Endodermal cell (in vitro differentiated cells): ENCODE results near the gene FXR2. TPM values are rescaled to one million over a fixed set of nuclear protein-coding genes. Genes with fewer than 3 reads are reported as not detected.
"Not testable (repeated sequence)": the region's sequence is repeated elsewhere in the genome, so short reads cannot be mapped to it uniquely, and the experiment has no call there.

Experiments used
- DNase-seq: peaks from one replicate; pipeline ENCODE4 v3.0.0-alpha.2; 2017
- H3K27ac ChIP-seq: 2 replicates; pipeline ENCODE4 v1.5.1; 2013; ENCODE audit warnings: mild to moderate bottlenecking, low read depth, low read length, moderate library complexity
- H3K27me3 ChIP-seq: 2 replicates; pipeline ENCODE4 v1.6.1; 2013; ENCODE audit warnings: mild to moderate bottlenecking, low read length, moderate library complexity; ENCODE audit not compliant: insufficient read depth, control insufficient read depth, poor library complexity, severe bottlenecking
- H3K36me3 ChIP-seq: 2 replicates; pipeline ENCODE4 v1.7.0; 2013; ENCODE audit warnings: mild to moderate bottlenecking, low read length, moderate library complexity; ENCODE audit not compliant: control insufficient read depth, insufficient read depth
- H3K4me1 ChIP-seq: one replicate; pipeline ENCODE4 v1.7.0; 2013; ENCODE audit warnings: low read length; ENCODE audit not compliant: control insufficient read depth, insufficient read depth
- H3K4me3 ChIP-seq: 2 replicates; pipeline ENCODE4 v1.5.1; 2013; ENCODE audit warnings: mild to moderate bottlenecking, low read length, moderate library complexity
- H3K9ac ChIP-seq: 2 replicates; pipeline ENCODE4 v1.6.1; 2013; ENCODE audit warnings: mild to moderate bottlenecking, low read length, moderate library complexity; ENCODE audit not compliant: poor library complexity, severe bottlenecking; ENCODE audit errors: extremely low read depth
- H3K9me3 ChIP-seq: 2 replicates; pipeline ENCODE4 v1.6.1; 2013; ENCODE audit warnings: mild to moderate bottlenecking, low read length, moderate library complexity; ENCODE audit not compliant: control insufficient read depth
- H3K27ac Mint-ChIP-seq: 2 replicates; pipeline ENCODE4 v1.8.0; 2020; ENCODE audit warnings: mixed read lengths
- H3K27me3 Mint-ChIP-seq: 2 replicates; pipeline ENCODE4 v1.8.0; 2021; ENCODE audit warnings: mild to moderate bottlenecking, mixed read lengths; ENCODE audit not compliant: insufficient read depth
- H3K36me3 Mint-ChIP-seq: 2 replicates; pipeline ENCODE4 v1.8.0; 2020; ENCODE audit warnings: low read depth, mixed read lengths
- H3K4me1 Mint-ChIP-seq: 2 replicates; pipeline ENCODE4 v1.8.0; 2020; ENCODE audit warnings: mixed read lengths
- H3K4me3 Mint-ChIP-seq: 2 replicates; pipeline ENCODE4 v1.8.0; 2020; ENCODE audit warnings: mild to moderate bottlenecking, moderate library complexity, mixed read lengths
- H3K9me3 Mint-ChIP-seq: 2 replicates; pipeline ENCODE4 v1.8.0; 2020; ENCODE audit warnings: mild to moderate bottlenecking, mixed read lengths
- WGBS, 2 experiments: methylation state at CpG; one replicate each; pipeline versions ENCODE4 v1.1.5 to v1.1.7; 2013; ENCODE audit warnings: missing lambda C conversion rate in 2 of 2, mixed read lengths in 1 of 2; ENCODE audit not compliant: insufficient coverage in 1 of 2, insufficient read length in 1 of 2; 5-methylcytosine and 5-hydroxymethylcytosine counted together
- total RNA-seq, 2 donors: library from RNA; stranded (reverse); fragmentation: NEBNext Ultra II Directional in 1 of 2; extraction: Animal tissue kit (Norgen Biotek cat#: 25700) in 1 of 2; gene quantifications; 2 replicates in 1 of 2; 3 replicates in 1 of 2; pipeline ENCODE4 v1.2.1, GENCODE V29; 2021
- TF ChIP-seq, protein P1 (sequence below): fragments of 200-600 bp; sonication (generic); conservative IDR thresholded peaks from 2 replicates; pipeline ENCODE4 v1.5.0; 2021; ENCODE audit warnings: antibody characterized with exemption, mild to moderate bottlenecking

Gene FXR2
- total RNA-seq, 2 donors from 2014 or later: 52.1 to 53.9 TPM

DNA sequence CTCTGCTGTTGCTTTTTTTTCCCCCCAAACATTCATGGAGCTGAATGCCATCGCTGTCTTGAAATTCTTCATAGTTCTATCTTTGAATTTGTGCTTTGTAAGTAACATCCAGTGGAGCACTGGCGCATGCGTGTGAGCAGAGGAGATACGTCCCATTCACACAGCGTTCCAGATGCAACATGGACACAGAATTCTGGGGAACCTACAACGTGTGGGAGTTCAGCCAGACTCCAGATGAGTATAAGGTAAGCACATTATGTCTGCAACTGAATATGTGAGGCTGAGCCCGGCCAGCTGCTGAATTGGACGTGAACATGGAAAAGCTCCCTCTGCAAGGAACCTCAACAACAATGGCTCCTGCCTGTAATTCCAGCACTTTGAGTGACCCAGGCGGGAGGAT is 31.8 kb upstream of the FXR2 start:
- Histone ChIP-seq H3K27ac (no peak overlapping the region), H3K36me3 (no peaks in the 10 kb centered on the region), H3K27me3 (peaks cover 11% of the 10 kb centered on the region), H3K9me3 (no peaks in the 10 kb centered on the region), H3K4me1 (no peaks in the 10 kb centered on the region), H3K9ac (no peak overlapping the region), H3K4me3 (no peak overlapping the region)
- H3K4me3 Mint-ChIP-seq: no peak overlapping the region
- no peak for DNase-seq
- TF ChIP-seq, protein P1, sequence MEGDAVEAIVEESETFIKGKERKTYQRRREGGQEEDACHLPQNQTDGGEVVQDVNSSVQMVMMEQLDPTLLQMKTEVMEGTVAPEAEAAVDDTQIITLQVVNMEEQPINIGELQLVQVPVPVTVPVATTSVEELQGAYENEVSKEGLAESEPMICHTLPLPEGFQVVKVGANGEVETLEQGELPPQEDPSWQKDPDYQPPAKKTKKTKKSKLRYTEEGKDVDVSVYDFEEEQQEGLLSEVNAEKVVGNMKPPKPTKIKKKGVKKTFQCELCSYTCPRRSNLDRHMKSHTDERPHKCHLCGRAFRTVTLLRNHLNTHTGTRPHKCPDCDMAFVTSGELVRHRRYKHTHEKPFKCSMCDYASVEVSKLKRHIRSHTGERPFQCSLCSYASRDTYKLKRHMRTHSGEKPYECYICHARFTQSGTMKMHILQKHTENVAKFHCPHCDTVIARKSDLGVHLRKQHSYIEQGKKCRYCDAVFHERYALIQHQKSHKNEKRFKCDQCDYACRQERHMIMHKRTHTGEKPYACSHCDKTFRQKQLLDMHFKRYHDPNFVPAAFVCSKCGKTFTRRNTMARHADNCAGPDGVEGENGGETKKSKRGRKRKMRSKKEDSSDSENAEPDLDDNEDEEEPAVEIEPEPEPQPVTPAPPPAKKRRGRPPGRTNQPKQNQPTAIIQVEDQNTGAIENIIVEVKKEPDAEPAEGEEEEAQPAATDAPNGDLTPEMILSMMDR: no peak
- H3K27me3 Mint-ChIP-seq: peaks cover 22% of the 10 kb centered on the region
- no peaks in the 10 kb centered on the region for H3K9me3 Mint-ChIP-seq
- no peak overlapping the region for H3K27ac Mint-ChIP-seq
- H3K4me1 Mint-ChIP-seq: peaks cover 12% of the 10 kb centered on the region
- 90% methylated on average over 6 to 9 of the region's 9 CpGs for WGBS, 2 experiments
- H3K36me3 Mint-ChIP-seq: no peaks in the 10 kb centered on the region

DNA sequence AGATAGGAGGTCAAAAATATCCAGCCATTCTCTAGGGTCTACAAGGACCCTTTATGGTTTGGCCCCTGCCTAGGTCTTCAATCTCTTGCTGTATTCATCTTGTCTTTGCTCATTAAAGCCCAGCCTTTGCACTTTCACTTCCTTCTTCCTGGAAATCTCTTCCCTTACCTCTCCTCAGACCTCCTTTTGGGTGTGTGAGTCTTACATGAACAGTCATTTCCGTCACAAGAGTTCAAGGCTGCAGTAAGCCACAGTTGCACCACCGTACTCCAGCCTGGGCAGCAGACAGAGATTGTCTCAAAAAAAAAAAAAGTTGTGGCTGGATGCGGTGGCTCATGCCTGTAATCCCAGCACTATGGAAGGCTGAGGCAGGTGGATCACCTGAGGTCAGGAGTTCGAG is 30.1 kb upstream of the FXR2 start:
- no peak overlapping the region for H3K27ac Mint-ChIP-seq
- H3K36me3 Mint-ChIP-seq: no peaks in the 10 kb centered on the region
- H3K27me3 ChIP-seq: peaks cover under 1% of the 10 kb centered on the region
- H3K9me3 ChIP-seq: no peaks in the 10 kb centered on the region
- H3K4me1 ChIP-seq: no peaks in the 10 kb centered on the region
- H3K4me3 Mint-ChIP-seq: no peak overlapping the region
- peaks cover 4% of the 10 kb centered on the region for H3K4me1 Mint-ChIP-seq
- 91 to 97% methylated on average over 4 of the region's 4 CpGs for WGBS, 2 experiments
- no peak overlapping the region for H3K9ac ChIP-seq
- H3K27ac ChIP-seq: no peak overlapping the region
- DNase-seq: no peak
- H3K27me3 Mint-ChIP-seq: peaks cover 8% of the 10 kb centered on the region
- H3K4me3 ChIP-seq: no peak overlapping the region
- H3K36me3 ChIP-seq: no peaks in the 10 kb centered on the region
- TF ChIP-seq, protein P1: no peak
- H3K9me3 Mint-ChIP-seq: no peaks in the 10 kb centered on the region

DNA sequence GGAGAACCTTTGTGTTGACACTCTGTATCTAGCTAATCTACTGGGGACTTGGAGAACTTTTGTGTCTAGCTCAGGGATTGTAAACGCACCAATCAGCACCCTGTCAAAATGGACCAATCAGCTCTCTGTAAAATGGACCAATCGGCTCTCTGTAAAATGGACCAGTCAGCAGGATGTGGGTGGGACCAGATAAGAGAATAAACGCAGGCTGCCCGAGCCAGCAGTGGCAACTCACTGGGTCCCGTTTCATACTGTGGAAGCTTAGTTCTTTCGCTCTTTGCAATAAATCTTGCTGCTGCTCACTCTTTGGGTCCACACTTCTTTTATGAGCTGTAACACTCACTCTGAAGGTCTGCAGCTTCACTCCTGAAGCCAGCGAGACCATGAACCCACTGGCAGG is 26.9 kb upstream of the FXR2 start:
- not testable (repeated sequence) for H3K9me3 ChIP-seq, H3K4me1 Mint-ChIP-seq, H3K27me3 Mint-ChIP-seq, H3K4me3 Mint-ChIP-seq, H3K4me1 ChIP-seq, H3K36me3 Mint-ChIP-seq, DNase-seq, H3K27me3 ChIP-seq, H3K27ac ChIP-seq, H3K27ac Mint-ChIP-seq, H3K9me3 Mint-ChIP-seq, H3K9ac ChIP-seq, H3K36me3 ChIP-seq, H3K4me3 ChIP-seq
- 84 to 85% methylated on average over 6 to 7 of the region's 7 CpGs for WGBS, 2 experiments

DNA sequence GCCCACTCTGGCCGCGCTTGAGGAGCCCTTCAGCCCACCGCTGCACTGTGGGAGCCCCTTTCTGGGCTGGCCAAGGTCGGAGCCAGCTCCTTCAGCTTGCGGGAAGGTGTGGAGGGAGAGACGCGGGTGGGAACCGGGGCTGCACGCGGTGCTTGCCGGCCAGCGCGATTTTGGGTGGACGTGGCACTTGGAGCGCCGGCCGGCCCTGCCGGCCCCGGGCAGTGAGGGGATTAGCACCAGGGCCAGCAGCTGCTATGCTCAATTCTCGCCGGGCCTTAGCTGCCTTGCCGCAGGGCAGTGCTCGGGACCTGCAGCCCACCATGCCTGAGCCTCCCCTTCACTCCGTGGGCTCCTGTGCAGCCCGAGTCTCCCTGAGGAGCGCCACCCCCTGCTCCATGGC is 26.1 kb upstream of the FXR2 start:
- H3K9me3 Mint-ChIP-seq: no peaks in the 10 kb centered on the region
- Histone ChIP-seq H3K36me3 (no peaks in the 10 kb centered on the region), H3K27ac (no peak overlapping the region), H3K4me1 (no peaks in the 10 kb centered on the region), H3K9me3 (no peaks in the 10 kb centered on the region), H3K27me3 (no peaks in the 10 kb centered on the region), H3K4me3 (no peak overlapping the region), H3K9ac (no peak overlapping the region)
- no peak overlapping the region for H3K27ac Mint-ChIP-seq
- peaks cover 9% of the 10 kb centered on the region for H3K4me1 Mint-ChIP-seq
- 92 to 93% methylated on average over 3 to 26 of the region's 26 CpGs for WGBS, 2 experiments
- H3K36me3 Mint-ChIP-seq: no peaks in the 10 kb centered on the region
- no peak for DNase-seq
- TF ChIP-seq, protein P1: no peak
- peaks cover 5% of the 10 kb centered on the region for H3K27me3 Mint-ChIP-seq
- no peak overlapping the region for H3K4me3 Mint-ChIP-seq
